Glomerular visceral epithelial cell (primary cell): ENCODE results near the gene NOMO2.
A peak's percentile ranks its signal among the peaks of the same experiment; 100 is the strongest.
"Not testable (repeated sequence)": the region's sequence is repeated elsewhere in the genome, so short reads cannot be mapped to it uniquely, and the experiment has no call there.

Source experiments
- DNase-seq: peaks from one replicate; pipeline ENCODE4 v3.0.0-alpha.2; 2016; ENCODE audit errors: extremely low spot score

Gene NOMO2

GRCh38 chr16:18561727-18562314, at the start of gene NOMO2:
TSS of gene NOMO2 (minus strand) at chr16:18562097. CDS start at chr16:18562040, 57 bp downstream.
- DNase-seq, result not testable (repeated sequence)

GRCh38 chr16:18610147-18610803, 48.4 kb upstream of the NOMO2 start:
- not testable (repeated sequence) for DNase-seq

GRCh38 chr16:18608271-18608670, 46.4 kb upstream of the NOMO2 start:
- not testable (repeated sequence) for DNase-seq

GRCh38 chr16:18603572-18604246, 41.8 kb upstream of the NOMO2 start:
- not testable (repeated sequence) for DNase-seq

- not testable (repeated sequence) for DNase-seq
Observed at GRCh38 chr16:18598582-18598981, 36.7 kb upstream of the NOMO2 start.

- not testable (repeated sequence) for DNase-seq
Observed at GRCh38 chr16:18597734-18598133, 35.8 kb upstream of the NOMO2 start.

- DNase-seq, result not testable (repeated sequence)
Observed at GRCh38 chr16:18597319-18597718, 35.4 kb upstream of the NOMO2 start.

- DNase-seq, result not testable (repeated sequence)
Observed at GRCh38 chr16:18595796-18596195, 33.9 kb upstream of the NOMO2 start.

GRCh38 chr16:18594880-18595279, 33.0 kb upstream of the NOMO2 start:
- not testable (repeated sequence) for DNase-seq

- not testable (repeated sequence) for DNase-seq
Observed at GRCh38 chr16:18593904-18594303, 32.0 kb upstream of the NOMO2 start.

- not testable (repeated sequence) for DNase-seq
Observed at GRCh38 chr16:18592982-18593381, 31.1 kb upstream of the NOMO2 start.

- DNase-seq, result peak; percentile 26
Observed at GRCh38 chr16:18591908-18592307, 30.0 kb upstream of the NOMO2 start.

GRCh38 chr16:18591441-18591840, 29.5 kb upstream of the NOMO2 start:
- not testable (repeated sequence) for DNase-seq

GRCh38 chr16:18589806-18590205, 27.9 kb upstream of the NOMO2 start:
- DNase-seq, result not testable (repeated sequence)

GRCh38 chr16:18586560-18587540, 25.0 kb upstream of the NOMO2 start:
- not testable (repeated sequence) for DNase-seq

- not testable (repeated sequence) for DNase-seq
Observed at GRCh38 chr16:18585789-18586188, 23.9 kb upstream of the NOMO2 start.

- DNase-seq, result no peak
Observed at GRCh38 chr16:18582902-18583301, 21.0 kb upstream of the NOMO2 start.

GRCh38 chr16:18580396-18580795, 18.5 kb upstream of the NOMO2 start:
- DNase-seq, result not testable (repeated sequence)

- DNase-seq, result not testable (repeated sequence)
Observed at GRCh38 chr16:18579261-18579660, 17.4 kb upstream of the NOMO2 start.

- not testable (repeated sequence) for DNase-seq
Observed at GRCh38 chr16:18577942-18578341, 16.0 kb upstream of the NOMO2 start.

- not testable (repeated sequence) for DNase-seq
Observed at GRCh38 chr16:18575945-18576344, 14.0 kb upstream of the NOMO2 start.
